Neural crest cell (in vitro differentiated cells): Measurements from ENCODE around the gene CD70. TPM values are rescaled to one million over a fixed set of nuclear protein-coding genes. Genes with fewer than 3 reads are reported as not detected.
"Not testable (repeated sequence)": the region's sequence is repeated elsewhere in the genome, so short reads cannot be mapped to it uniquely, and the experiment has no call there.

ENCODE experiments used
- DNase-seq: peaks from one replicate; pipeline ENCODE4 v3.0.0; 2021; ENCODE audit warnings: low read depth, mixed read lengths, low spot score
- H3K27ac Mint-ChIP-seq: one replicate; pipeline ENCODE4 v1.8.0; 2021; ENCODE audit warnings: mild to moderate bottlenecking, mixed read lengths; ENCODE audit not compliant: unreplicated experiment
- H3K27me3 Mint-ChIP-seq: 2 replicates; pipeline ENCODE4 v1.8.0; 2021; ENCODE audit warnings: low read depth, mild to moderate bottlenecking, mixed read lengths
- H3K36me3 Mint-ChIP-seq: 2 replicates; pipeline ENCODE4 v1.8.0; 2021; ENCODE audit warnings: low read depth, mild to moderate bottlenecking, mixed read lengths
- H3K4me1 Mint-ChIP-seq: 2 replicates; pipeline ENCODE4 v1.8.0; 2021; ENCODE audit warnings: mixed read lengths
- H3K4me3 Mint-ChIP-seq: one replicate; pipeline ENCODE4 v1.8.0; 2021; ENCODE audit warnings: mild to moderate bottlenecking, mixed read lengths
- H3K9me3 Mint-ChIP-seq: 2 replicates; pipeline ENCODE4 v1.8.0; 2021; ENCODE audit warnings: mixed read lengths
- CTCF ChIP-seq: fragments of 200-600 bp; sonication (generic); conservative IDR thresholded peaks from 2 replicates; pipeline ENCODE4 v1.5.0; 2021; ENCODE audit warnings: antibody characterized with exemption, mild to moderate bottlenecking
- total RNA-seq: library from RNA; stranded (reverse); gene quantifications from 2 replicates; pipeline ENCODE4 v1.2.1, GENCODE V29; 2021

Gene CD70
- total RNA-seq, 1 donor from 2014 or later, result not detected

- Mint-ChIP-seq H3K27ac (no peak overlapping the region), H3K4me3 (no peak overlapping the region), H3K9me3 (peaks cover 4% of the 10 kb centered on the region), H3K4me1 (no peaks in the 10 kb centered on the region), H3K27me3 (peaks cover 33% of the 10 kb centered on the region), H3K36me3 (no peaks in the 10 kb centered on the region)
- no peak for TF ChIP-seq CTCF
- DNase-seq, result no peak
These were observed 22.1 kb downstream of the CD70 start for GRCh38 chr19:6568816-6569215.

- Mint-ChIP-seq H3K36me3 (no peaks in the 10 kb centered on the region), H3K4me3 (no peak overlapping the region)
These were observed 22.9 kb downstream of the CD70 start for GRCh38 chr19:6568010-6568526.

GRCh38 chr19:6566727-6567126, 24.2 kb downstream of the CD70 start:
- H3K4me3 Mint-ChIP-seq, H3K9me3 Mint-ChIP-seq: not testable (repeated sequence)

More at GRCh38 chr19:6568010-6568526, 22.9 kb downstream of the CD70 start:
- H3K9me3 Mint-ChIP-seq, result peaks cover 4% of the 10 kb centered on the region
- H3K27me3 Mint-ChIP-seq, result peaks cover 36% of the 10 kb centered on the region
- H3K4me1 Mint-ChIP-seq, result no peaks in the 10 kb centered on the region
- DNase-seq, result no peak
- no peak for TF ChIP-seq CTCF
- no peak overlapping the region for H3K27ac Mint-ChIP-seq

GRCh38 chr19:6564393-6564792, 26.6 kb downstream of the CD70 start:
- Mint-ChIP-seq H3K9me3 (no peaks in the 10 kb centered on the region), H3K4me3 (no peak overlapping the region), H3K27me3 (peaks cover 30% of the 10 kb centered on the region), H3K36me3 (no peaks in the 10 kb centered on the region), H3K4me1 (no peaks in the 10 kb centered on the region), H3K27ac (no peak overlapping the region)
- no peak for TF ChIP-seq CTCF
- no peak for DNase-seq

More at GRCh38 chr19:6566727-6567126, 24.2 kb downstream of the CD70 start:
- not testable (repeated sequence) for H3K36me3 Mint-ChIP-seq, H3K4me1 Mint-ChIP-seq, H3K27ac Mint-ChIP-seq, DNase-seq
- H3K27me3 Mint-ChIP-seq, result peaks cover 39% of the 10 kb centered on the region

GRCh38 chr19:6562437-6562836, 28.5 kb downstream of the CD70 start:
- not testable (repeated sequence) for H3K36me3 Mint-ChIP-seq, DNase-seq, H3K4me3 Mint-ChIP-seq, H3K27ac Mint-ChIP-seq, H3K4me1 Mint-ChIP-seq, H3K9me3 Mint-ChIP-seq
- peaks cover 22% of the 10 kb centered on the region for H3K27me3 Mint-ChIP-seq

GRCh38 chr19:6556480-6557195, 34.3 kb downstream of the CD70 start:
- no peaks in the 10 kb centered on the region for H3K9me3 Mint-ChIP-seq
- no peak for TF ChIP-seq CTCF
- H3K4me1 Mint-ChIP-seq, result peaks cover 5% of the 10 kb centered on the region
- H3K27ac Mint-ChIP-seq, result no peak overlapping the region
- H3K4me3 Mint-ChIP-seq, result no peak overlapping the region
- DNase-seq, result no peak
- H3K36me3 Mint-ChIP-seq, result no peaks in the 10 kb centered on the region
- peaks cover 5% of the 10 kb centered on the region for H3K27me3 Mint-ChIP-seq
